ENCODE data around the gene CFAP77.

GRCh38 chr9:132451276-132451675, 41.3 kb downstream of the CFAP77 start:
- TF ChIP-seq, protein P1, sequence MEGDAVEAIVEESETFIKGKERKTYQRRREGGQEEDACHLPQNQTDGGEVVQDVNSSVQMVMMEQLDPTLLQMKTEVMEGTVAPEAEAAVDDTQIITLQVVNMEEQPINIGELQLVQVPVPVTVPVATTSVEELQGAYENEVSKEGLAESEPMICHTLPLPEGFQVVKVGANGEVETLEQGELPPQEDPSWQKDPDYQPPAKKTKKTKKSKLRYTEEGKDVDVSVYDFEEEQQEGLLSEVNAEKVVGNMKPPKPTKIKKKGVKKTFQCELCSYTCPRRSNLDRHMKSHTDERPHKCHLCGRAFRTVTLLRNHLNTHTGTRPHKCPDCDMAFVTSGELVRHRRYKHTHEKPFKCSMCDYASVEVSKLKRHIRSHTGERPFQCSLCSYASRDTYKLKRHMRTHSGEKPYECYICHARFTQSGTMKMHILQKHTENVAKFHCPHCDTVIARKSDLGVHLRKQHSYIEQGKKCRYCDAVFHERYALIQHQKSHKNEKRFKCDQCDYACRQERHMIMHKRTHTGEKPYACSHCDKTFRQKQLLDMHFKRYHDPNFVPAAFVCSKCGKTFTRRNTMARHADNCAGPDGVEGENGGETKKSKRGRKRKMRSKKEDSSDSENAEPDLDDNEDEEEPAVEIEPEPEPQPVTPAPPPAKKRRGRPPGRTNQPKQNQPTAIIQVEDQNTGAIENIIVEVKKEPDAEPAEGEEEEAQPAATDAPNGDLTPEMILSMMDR (conservative IDR thresholded peaks at IDR 0.05; ENCODE audit: low read depth, low read length) = no peak
- no peak for TF ChIP-seq EZH2 (IDR thresholded peaks at IDR 0.05; ENCODE audit: low read length, unreplicated experiment)

All from PC-3 (cell line).